IMR-90 (cell line): ENCODE data around the gene ARMH1.

Experiments used
- CTCF ChIP-seq: conservative IDR thresholded peaks from 2 replicates; pipeline ENCODE4 v1.5.1; 2012; ENCODE audit warnings: mild to moderate bottlenecking, low read depth, low read length, improper control_type of control experiment
- POLR2A ChIP-seq: IDR thresholded peaks from 2 replicates; pipeline ENCODE4 v1.6.1; 2012; ENCODE audit warnings: mild to moderate bottlenecking, low read depth, low read length
- RFX5 ChIP-seq: IDR thresholded peaks from 2 replicates; pipeline ENCODE4 v1.8.0; 2012; ENCODE audit warnings: low read depth, mild to moderate bottlenecking, low read length, moderate library complexity

DNA sequence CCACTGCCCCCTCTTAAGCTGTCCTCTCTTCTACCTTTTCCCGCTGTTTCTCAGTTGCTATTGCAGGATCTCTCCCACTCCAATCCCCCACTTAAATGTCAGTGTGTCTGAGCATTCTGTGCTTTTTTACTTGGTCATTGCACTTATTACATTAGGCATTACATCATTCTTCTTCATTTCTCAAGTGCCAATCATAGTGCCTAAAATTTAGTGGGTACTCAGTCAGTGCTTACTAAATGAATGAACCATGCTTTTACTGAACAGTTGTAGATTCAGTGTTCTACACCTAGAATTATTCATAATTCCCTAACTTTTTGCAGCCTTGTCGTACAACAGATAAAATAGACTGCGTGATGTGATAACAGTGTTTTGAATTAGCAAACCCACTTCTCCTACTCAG, 19.4 kb downstream of the ARMH1 start:
- TF ChIP-seq POLR2A (no peak), RFX5 (no peak), CTCF (no peak)
